PC-3 (cell line): Measurements from ENCODE around the gene TNS3. TPM values are rescaled to one million over a fixed set of nuclear protein-coding genes. Genes with fewer than 3 reads are reported as not detected.

Experiments used
- ATAC-seq: fragments of 200-7000 bp; cut with Tn5 transposase; 2 replicates; pipeline ENCODE4 v1.9.1; 2020; ENCODE audit warnings: mild to moderate bottlenecking, moderate library complexity
- BruUV-seq: library from RNA; stranded (reverse); fragments of 400-500 nt; replicated peaks from 2 replicates; lab custom pipeline; 2021; lab: Mats Ljungman, UMichigan
- CTCF ChIA-PET: fragments of 300-600 bp; sonication (Branson Sonifier 250); formaldehyde crosslinking; loops from one replicate; lab custom pipeline; 2022; ENCODE audit warnings: antibody characterized with exemption; lab: Charles Lee
- POLR2A ChIA-PET: fragments of 300-600 bp; sonication (Branson Sonifier 250); formaldehyde crosslinking; loops from one replicate; lab custom pipeline; 2022; ENCODE audit warnings: antibody characterized with exemption; ENCODE audit not compliant: unreplicated experiment; lab: Charles Lee
- DNase-seq: peaks from one replicate; pipeline ENCODE4 v3.0.0-alpha.2; 2015
- H2AFZ ChIP-seq: fragments of 300-600 bp; sonication (generic); 2 replicates; pipeline ENCODE4 v1.6.0; 2016; ENCODE audit warnings: antibody characterized with exemption, low read length
- H3F3A ChIP-seq: fragments of 300-600 bp; sonication (generic); one replicate; pipeline ENCODE4 v1.6.0; 2017; ENCODE audit warnings: antibody characterized with exemption, low read length, control low read depth, mild to moderate bottlenecking; ENCODE audit not compliant: unreplicated experiment
- H3K27ac ChIP-seq: fragments of 300-600 bp; sonication (generic); 2 replicates; pipeline ENCODE4 v1.5.1; 2016; ENCODE audit warnings: mild to moderate bottlenecking, low read length
- H3K27me3 ChIP-seq: fragments of 300-600 bp; sonication (generic); 2 replicates; pipeline ENCODE4 v1.6.1; 2016; ENCODE audit warnings: low read length, mixed read lengths
- H3K36me3 ChIP-seq: fragments of 300-600 bp; sonication (generic); 2 replicates; pipeline ENCODE4 v1.6.1; 2016; ENCODE audit warnings: low read depth, mixed run types, low read length, mixed read lengths
- H3K4me1 ChIP-seq: fragments of 300-600 bp; sonication (generic); 2 replicates; pipeline ENCODE4 v1.5.1; 2016; ENCODE audit warnings: low read length; ENCODE audit not compliant: insufficient read depth
- H3K4me2 ChIP-seq: fragments of 300-600 bp; sonication (generic); 2 replicates; pipeline ENCODE4 v1.6.0; 2016; ENCODE audit warnings: low read length
- H3K4me3 ChIP-seq: fragments of 300-600 bp; sonication (generic); 2 replicates; pipeline ENCODE4 v1.5.1; 2016; ENCODE audit warnings: mild to moderate bottlenecking, low read length, mixed read lengths
- H3K79me2 ChIP-seq: fragments of 300-600 bp; sonication (generic); 2 replicates; pipeline ENCODE4 v1.6.1; 2017; ENCODE audit warnings: low read length, mixed read lengths
- H3K9ac ChIP-seq: fragments of 300-600 bp; sonication (generic); 2 replicates; pipeline ENCODE4 v1.6.0; 2016; ENCODE audit warnings: mild to moderate bottlenecking, low read length
- H3K9me2 ChIP-seq: fragments of 300-600 bp; sonication (generic); replicated peaks from 2 replicates; pipeline ENCODE4 v1.6.1; 2016; ENCODE audit warnings: mixed run types, low read length, mixed read lengths
- H3K9me3 ChIP-seq: fragments of 300-600 bp; sonication (generic); 2 replicates; pipeline ENCODE4 v1.6.1; 2016; ENCODE audit warnings: low read length, mixed read lengths
- H4K20me1 ChIP-seq: fragments of 300-600 bp; sonication (generic); 2 replicates; pipeline ENCODE4 v1.6.1; 2016; ENCODE audit warnings: low read length, mixed read lengths
- CTCF ChIP-seq: fragments of 300-600 bp; sonication (generic); conservative IDR thresholded peaks from 2 replicates; pipeline ENCODE4 v1.5.1; 2017; ENCODE audit warnings: antibody characterized with exemption, low read depth, mild to moderate bottlenecking, low read length
- EZH2 ChIP-seq: fragments of 300-600 bp; sonication (generic); IDR thresholded peaks from one replicate; pipeline ENCODE4 v1.6.1; 2017; ENCODE audit warnings: antibody characterized with exemption, mild to moderate bottlenecking, low read length; ENCODE audit not compliant: unreplicated experiment
- EZH2phosphoT487 ChIP-seq: fragments of 300-600 bp; sonication (generic); IDR thresholded peaks from 2 replicates; pipeline ENCODE4 v1.6.1; 2018; ENCODE audit warnings: mild to moderate bottlenecking, antibody characterized with exemption, low read length, borderline replicate concordance
- intact Hi-C: fragments of 100-400 bp; cut with micrococcal nuclease; formaldehyde crosslinking; loops from 2 replicates; pipeline ENCODE4 v1.9.0; 2023
- total RNA-seq: library from RNA; depleted of rRNA; stranded (reverse); fragments of >200 nt; gene quantifications from 2 replicates; pipeline ENCODE4 v1.2.3, GENCODE V29; 2014

The TNS3 gene
- total RNA-seq, 1 experiment from 2014 or later = 72.3 TPM

DNA sequence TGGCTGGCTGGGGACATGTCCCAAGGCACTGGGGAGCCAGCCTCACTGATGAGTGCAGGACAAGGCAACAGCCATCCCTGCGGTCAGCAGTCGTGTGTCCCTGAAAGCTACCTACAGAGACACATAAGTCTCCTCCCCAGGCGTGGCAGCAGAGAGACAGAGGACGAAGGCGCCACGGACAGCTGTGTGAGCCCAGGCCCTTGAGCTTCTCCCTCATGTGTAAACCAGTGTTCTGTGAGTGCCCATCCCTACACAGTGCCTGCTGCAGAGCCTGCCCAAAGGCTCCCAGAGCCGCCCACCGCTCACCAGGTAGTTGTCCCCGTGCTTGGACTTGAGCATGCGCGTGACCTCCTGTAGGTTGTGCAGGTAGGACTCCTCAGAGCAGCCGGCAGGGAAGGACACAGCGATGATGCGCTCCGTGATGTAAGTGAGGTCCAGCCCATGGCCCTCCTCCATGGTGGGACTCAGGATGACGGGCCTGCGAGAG is 142.7 kb downstream of the TNS3 start:
- H3F3A ChIP-seq = no peaks in the 10 kb centered on the region
- BruUV-seq = no TSS peak
- H3K9me3 ChIP-seq = no peaks in the 10 kb centered on the region
- ATAC-seq (no peak), DNase-seq (no peak)
- peaks cover 10% of the 10 kb centered on the region; the same call in 1 of the 2 replicates for H4K20me1 ChIP-seq
- H2AFZ ChIP-seq = no peak overlapping the region
- POLR2A ChIA-PET = no interaction called here
- no peaks in the 10 kb centered on the region for H3K27me3 ChIP-seq
- no peak overlapping the region for H3K4me3 ChIP-seq
- no peak overlapping the region for H3K9ac ChIP-seq
- H3K36me3 ChIP-seq = peaks cover 19% of the 10 kb centered on the region
- H3K79me2 ChIP-seq = peaks cover 33% of the 10 kb centered on the region
- no peak overlapping the region for H3K4me2 ChIP-seq
- H3K9me2 ChIP-seq = no peaks in the 10 kb centered on the region
- intact Hi-C loops = no loop called here
- CTCF ChIA-PET = no interaction called here
- no peaks in the 10 kb centered on the region for H3K4me1 ChIP-seq
- H3K27ac ChIP-seq = no peak overlapping the region
- TF ChIP-seq EZH2phosphoT487 (no peak), CTCF (no peak), EZH2 (no peak)

DNA sequence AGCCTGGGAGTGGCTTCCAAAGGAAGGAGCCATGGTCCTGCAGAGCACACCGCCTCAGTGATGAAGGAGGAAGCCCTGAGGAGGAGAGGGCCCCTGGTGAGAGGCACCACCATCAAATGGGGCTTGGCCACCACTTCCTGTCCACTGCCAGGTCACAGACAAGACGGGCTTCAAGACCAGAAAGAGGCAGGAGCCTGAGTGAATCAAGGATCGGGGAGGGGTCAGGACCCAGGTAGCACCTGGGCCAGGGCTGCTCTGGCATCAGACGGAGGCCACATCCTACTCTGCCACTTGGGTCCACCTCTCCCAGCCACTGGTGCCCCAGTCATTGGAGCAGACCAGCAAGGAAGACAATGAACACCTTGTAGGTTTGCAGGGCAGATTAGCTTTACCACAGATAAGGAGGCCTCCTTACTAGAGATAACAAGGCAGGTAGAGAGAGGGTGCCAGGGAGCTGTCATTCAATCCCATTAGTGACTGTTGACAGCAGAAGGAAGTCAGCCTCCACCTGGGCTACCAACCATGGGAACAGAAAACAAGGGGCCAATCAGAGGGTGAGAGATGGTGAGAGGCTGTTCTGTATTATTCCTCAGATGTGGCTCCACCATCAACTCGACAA is 143.4 kb downstream of the TNS3 start:
- Histone ChIP-seq H3K4me1 (no peaks in the 10 kb centered on the region), H3K79me2 (peaks cover 26% of the 10 kb centered on the region), H3K9ac (no peak overlapping the region), H4K20me1 (0 out of 2 replicates have a peak, but pooled peaks cover 6% of the 10 kb centered on the region), H2AFZ (no peak overlapping the region), H3K9me2 (no peaks in the 10 kb centered on the region), H3K36me3 (peaks cover 21% of the 10 kb centered on the region), H3K27me3 (no peaks in the 10 kb centered on the region), H3K27ac (no peak overlapping the region), H3K4me3 (no peak overlapping the region), H3F3A (no peaks in the 10 kb centered on the region), H3K9me3 (no peaks in the 10 kb centered on the region), H3K4me2 (no peak overlapping the region)
- TF ChIP-seq EZH2phosphoT487 = no peak
- TF ChIP-seq CTCF = no peak
- no peak for TF ChIP-seq EZH2
- ATAC-seq = no peak
- CTCF ChIA-PET = no interaction called here
- DNase-seq = no peak
- POLR2A ChIA-PET = no interaction called here
- BruUV-seq = no TSS peak
- intact Hi-C loops = no loop called here

DNA sequence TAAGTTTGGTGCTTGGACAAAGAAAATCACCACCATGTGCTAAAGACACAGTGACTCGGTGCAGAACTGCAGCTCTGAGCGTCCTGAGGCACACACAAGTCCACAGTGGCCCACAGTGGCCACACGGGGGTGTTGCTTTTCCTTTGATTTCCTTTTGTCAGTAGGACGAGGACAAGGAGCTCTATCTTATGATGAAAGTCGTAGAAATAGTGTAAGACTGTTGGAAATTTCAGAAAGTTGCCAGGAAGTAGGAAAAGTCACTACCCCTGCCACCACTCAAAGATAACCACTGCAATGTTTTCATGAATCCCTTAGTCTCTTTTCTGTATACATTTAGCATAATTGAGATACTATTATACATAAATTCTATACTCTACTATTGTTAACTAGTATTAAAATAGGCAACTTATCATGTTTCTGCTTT is 146.0 kb downstream of the TNS3 start:
- Histone ChIP-seq H3F3A (no peaks in the 10 kb centered on the region), H3K9me3 (no peaks in the 10 kb centered on the region), H3K4me3 (no peak overlapping the region), H3K9me2 (no peaks in the 10 kb centered on the region), H3K27me3 (no peaks in the 10 kb centered on the region), H3K4me1 (no peaks in the 10 kb centered on the region), H3K36me3 (peaks cover 31% of the 10 kb centered on the region), H3K9ac (no peak overlapping the region), H2AFZ (no peak overlapping the region), H3K27ac (no peak overlapping the region), H3K79me2 (0 out of 2 replicates have a peak, but pooled peaks cover 12% of the 10 kb centered on the region), H4K20me1 (no peaks in the 10 kb centered on the region), H3K4me2 (no peak overlapping the region)
- ChIA-PET CTCF (interaction anchor here (0.5 to 1.1 kb wide), 15 partner anchors 9 to 383 kb away, joined by 3 to 16 read pairs (median 4); partner anchors contain the start of gene TNS3), POLR2A (interaction anchor here (0.7 kb wide), 1 partner anchor 163 kb away, joined by 5 read pairs; no protein-coding TSS in a partner anchor)
- intact Hi-C loops = loop anchor here (1.0 kb wide), 2 partner anchors 170 to 383 kb away; no protein-coding TSS in a partner anchor
- no peak for TF ChIP-seq EZH2
- peak; percentile 76 for TF ChIP-seq CTCF
- no TSS peak for BruUV-seq
- DNase-seq = peak; percentile 67
- ATAC-seq = peak; percentile 95
